ENCODE measurements around the gene INPP5A. TPM values are rescaled to one million over a fixed set of nuclear protein-coding genes. Genes with fewer than 3 reads are reported as not detected.

Gene INPP5A
- total and polyA plus RNA-seq, 10 of the 15 experiments (the other 5 are each of a cell fraction or from before 2014, with no cell fraction given) = 0.52 to 15.0 (median 6.3) TPM

- TF ChIP-seq SMAD1 (IDR thresholded peaks at IDR 0.05; ENCODE audit: low read depth, partially characterized antibody) = no peak
These were observed 10.1 kb upstream of the INPP5A start (continued) for GRCh38 chr10:132527339-132528063.

- no peaks in the 10 kb centered on the region for H3K79me2 ChIP-seq (ENCODE audit: control insufficient read depth, insufficient read depth, low read length)
- 25% methylated on average over 11 of the region's 11 CpGs for WGBS (ENCODE audit: insufficient coverage, insufficient replicate concordance, low lambda C conversion rate, missing lambda C conversion rate)
- no peaks in the 10 kb centered on the region for H3K36me3 ChIP-seq (ENCODE audit: control insufficient read depth in 2 of 2, insufficient read depth in 2 of 2, low read length in 1 of 2)
- H3K27ac ChIP-seq (ENCODE audit: control insufficient read depth, insufficient read depth) = no peak overlapping the region
- BruUV-seq (replicated peaks) = no TSS peak
- no peak overlapping the region for H3K9ac ChIP-seq (ENCODE audit: control insufficient read depth, insufficient read depth, low read length)
- RAD21 ChIA-PET (ENCODE audit: unreplicated experiment) = no interaction called here
- SMC1A ChIA-PET (ENCODE audit: uncharacterized antibody, unreplicated experiment) = interaction anchor here (1.3 to 1.5 kb wide), 2 partner anchors 12 to 43 kb away, joined by 4 to 5 read pairs; no protein-coding TSS in a partner anchor
- ATAC-seq (no peak), FAIRE-seq (no peak), DNase-seq (ENCODE audit: low read depth, low spot score) (no peak)
- TF ChIP-seq CBX5 (IDR thresholded peaks at IDR 0.05; ENCODE audit: low read depth) (no peak), ESRRA (IDR thresholded peaks at IDR 0.05; ENCODE audit: low read length) (no peak), TCF12 (IDR thresholded peaks at IDR 0.05; ENCODE audit: low read depth, low read length) (no peak), NFYB (IDR thresholded peaks at IDR 0.05; ENCODE audit: insufficient read depth, low read depth, low read length) (no peak), ASH2L (IDR thresholded peaks at IDR 0.05; ENCODE audit: borderline replicate concordance, low read depth) (no peak), CEBPB (IDR thresholded peaks at IDR 0.05; ENCODE audit: borderline replicate concordance in 1 of 2, low read depth in 2 of 2, low read length in 2 of 2) (no peak), USF2 (IDR thresholded peaks at IDR 0.05; ENCODE audit: borderline replicate concordance, low read depth, low read length) (no peak), CHD1 (IDR thresholded peaks at IDR 0.05; ENCODE audit: low read depth, low read length) (no peak), CREB1 (IDR thresholded peaks at IDR 0.05; ENCODE audit: low read depth) (no peak), POLR2A (IDR thresholded peaks at IDR 0.05; ENCODE audit: low read depth, low read length) (no peak), JUND (IDR thresholded peaks at IDR 0.05; ENCODE audit: low read depth, low read length) (no peak), HDAC6 (IDR thresholded peaks at IDR 0.05; ENCODE audit: unreplicated experiment) (no peak), MTA2 (IDR thresholded peaks at IDR 0.05; ENCODE audit: low read depth) (no peak), GABPA (IDR thresholded peaks at IDR 0.05; ENCODE audit: low read depth) (no peak), FOS (IDR thresholded peaks at IDR 0.05; ENCODE audit: borderline replicate concordance, extremely low read depth, insufficient read length) (no peak), BACH1 (IDR thresholded peaks at IDR 0.05; ENCODE audit: borderline replicate concordance) (no peak), CBFB (IDR thresholded peaks at IDR 0.05; ENCODE audit: low read depth) (no peak), KDM1A (IDR thresholded peaks at IDR 0.05; ENCODE audit: borderline replicate concordance) (no peak), NFYA (IDR thresholded peaks at IDR 0.05; ENCODE audit: borderline replicate concordance, low read depth, low read length) (no peak), NR2C1 (IDR thresholded peaks at IDR 0.05) (no peak)
- intact Hi-C loops (cut with micrococcal nuclease; ENCODE audit: unreplicated experiment) = no loop called here
- H3K4me3 ChIP-seq = no peak overlapping the region
- H2AFZ ChIP-seq (ENCODE audit: control insufficient read depth, low read depth, low read length) = no peak overlapping the region
- in situ Hi-C loops (cut with MboI) = no loop called here
- H3K4me1 ChIP-seq (ENCODE audit: control insufficient read depth, insufficient read depth, low read length) = no peaks in the 10 kb centered on the region
- POLR2A ChIA-PET = no interaction called here
- no peak overlapping the region for H3K4me2 ChIP-seq (ENCODE audit: control insufficient read depth, insufficient read depth)
- H3K9me3 ChIP-seq (replicated peaks; ENCODE audit: control insufficient read depth, insufficient read depth, low read length) = no peaks in the 10 kb centered on the region; the same call in 2 of the 3 replicates
- CTCF ChIA-PET = no interaction called here
- peaks cover 0 to 2% of the 10 kb centered on the region in 2 experiments; a peak in 2 of 4 replicates for H3K27me3 ChIP-seq (replicated peaks in 1 of 2; ENCODE audit: control insufficient read depth in 2 of 2, insufficient read depth in 2 of 2, low read length in 1 of 2)
- no peaks in the 10 kb centered on the region for H4K20me1 ChIP-seq (ENCODE audit: control insufficient read depth, insufficient read depth)
These were observed 9.4 kb upstream of the INPP5A start for GRCh38 chr10:132528064-132528691.

Measured in GM12878 (cell line).